Osteoblast (primary cell): ENCODE data around the gene GIMD1. TPM values are rescaled to one million over a fixed set of nuclear protein-coding genes. Genes with fewer than 3 reads are reported as not detected.

Source experiments
- DNase-seq: peaks from one replicate; pipeline ENCODE4 v3.0.0; 2011; ENCODE audit warnings: low spot score, mixed read lengths; ENCODE audit not compliant: insufficient read length; ENCODE audit errors: missing footprints
- H2AFZ ChIP-seq: 2 replicates; pipeline ENCODE4 v1.6.0; 2011; ENCODE audit warnings: mild to moderate bottlenecking, low read length
- H3K27ac ChIP-seq: 2 replicates; pipeline ENCODE4 v1.5.1; 2011; ENCODE audit warnings: mild to moderate bottlenecking, low read depth, low read length, moderate library complexity
- H3K27me3 ChIP-seq: 2 replicates; pipeline ENCODE4 v1.6.0; 2012; ENCODE audit warnings: mild to moderate bottlenecking, control low read depth, inconsistent platforms, low read length, moderate library complexity; ENCODE audit not compliant: insufficient read depth
- H3K36me3 ChIP-seq: 2 replicates; pipeline ENCODE4 v1.5.1; 2011; ENCODE audit warnings: mild to moderate bottlenecking, low read length, control low read depth, moderate library complexity; ENCODE audit not compliant: insufficient read depth
- H3K4me1 ChIP-seq: 2 replicates; pipeline ENCODE4 v1.5.1; 2011; ENCODE audit warnings: mild to moderate bottlenecking, low read length, control low read depth, moderate library complexity; ENCODE audit not compliant: insufficient read depth
- H3K4me2 ChIP-seq: 2 replicates; pipeline ENCODE4 v1.6.0; 2011; ENCODE audit warnings: mild to moderate bottlenecking, low read length; ENCODE audit not compliant: insufficient read depth
- H3K4me3 ChIP-seq: fragments of 200-600 bp; sonication (generic); 3 replicates; pipeline ENCODE4 v1.5.1; 2012; ENCODE audit warnings: mild to moderate bottlenecking, low read length, inconsistent platforms; ENCODE audit not compliant: insufficient read depth
- H3K79me2 ChIP-seq: 2 replicates; pipeline ENCODE4 v1.6.0; 2012; ENCODE audit warnings: mild to moderate bottlenecking, low read length, control low read depth, inconsistent platforms; ENCODE audit not compliant: insufficient read depth
- H3K9me3 ChIP-seq: 2 replicates; pipeline ENCODE4 v1.5.1; 2011; ENCODE audit warnings: low read depth, low read length, control low read depth
- H4K20me1 ChIP-seq: 2 replicates; pipeline ENCODE4 v1.6.0; 2012; ENCODE audit warnings: mild to moderate bottlenecking, low read length, control low read depth; ENCODE audit not compliant: insufficient read depth
- total RNA-seq: library from RNA; depleted of rRNA; stranded (reverse); fragments of >200 nt; gene quantifications from 2 replicates; pipeline ENCODE4 v1.2.3, GENCODE V29; 2012
- TF ChIP-seq, protein P1 (sequence below): IDR thresholded peaks from 2 replicates; pipeline ENCODE4 v1.5.1; 2011; ENCODE audit warnings: mild to moderate bottlenecking, low read depth, low read length, moderate library complexity; ENCODE audit errors: extremely low read depth

GIMD1 gene
- total RNA-seq, 1 donor, result not detected

DNA sequence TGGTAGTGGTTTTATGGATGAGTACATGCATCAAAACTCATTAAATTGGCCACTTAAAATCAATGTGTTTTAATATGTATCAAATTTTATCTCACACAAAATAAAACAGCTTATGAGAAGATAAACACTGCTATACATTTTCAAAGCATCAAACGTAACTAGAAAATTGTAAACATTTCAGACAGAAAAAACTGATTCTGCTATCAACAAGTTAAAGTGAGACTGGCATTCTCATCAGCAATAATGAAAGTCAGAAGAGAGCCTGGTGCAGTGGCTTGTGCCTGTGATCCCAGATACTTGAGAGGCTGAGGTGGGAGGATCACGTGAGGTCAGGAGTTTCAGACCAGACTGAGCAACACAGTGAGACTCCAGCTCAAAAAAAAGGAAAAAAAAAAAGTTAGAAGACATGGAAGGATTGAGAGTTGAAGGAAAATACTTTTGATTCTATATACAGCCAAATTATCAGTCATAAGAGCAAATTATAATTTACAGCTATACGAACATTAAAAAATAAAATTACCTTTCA lies 55.5 kb downstream of the GIMD1 start:
- H3K4me2 ChIP-seq, result peak overlapping the region; percentile 78
- TF ChIP-seq, protein P1, sequence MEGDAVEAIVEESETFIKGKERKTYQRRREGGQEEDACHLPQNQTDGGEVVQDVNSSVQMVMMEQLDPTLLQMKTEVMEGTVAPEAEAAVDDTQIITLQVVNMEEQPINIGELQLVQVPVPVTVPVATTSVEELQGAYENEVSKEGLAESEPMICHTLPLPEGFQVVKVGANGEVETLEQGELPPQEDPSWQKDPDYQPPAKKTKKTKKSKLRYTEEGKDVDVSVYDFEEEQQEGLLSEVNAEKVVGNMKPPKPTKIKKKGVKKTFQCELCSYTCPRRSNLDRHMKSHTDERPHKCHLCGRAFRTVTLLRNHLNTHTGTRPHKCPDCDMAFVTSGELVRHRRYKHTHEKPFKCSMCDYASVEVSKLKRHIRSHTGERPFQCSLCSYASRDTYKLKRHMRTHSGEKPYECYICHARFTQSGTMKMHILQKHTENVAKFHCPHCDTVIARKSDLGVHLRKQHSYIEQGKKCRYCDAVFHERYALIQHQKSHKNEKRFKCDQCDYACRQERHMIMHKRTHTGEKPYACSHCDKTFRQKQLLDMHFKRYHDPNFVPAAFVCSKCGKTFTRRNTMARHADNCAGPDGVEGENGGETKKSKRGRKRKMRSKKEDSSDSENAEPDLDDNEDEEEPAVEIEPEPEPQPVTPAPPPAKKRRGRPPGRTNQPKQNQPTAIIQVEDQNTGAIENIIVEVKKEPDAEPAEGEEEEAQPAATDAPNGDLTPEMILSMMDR, result no peak
- H3K9me3 ChIP-seq, result no peaks in the 10 kb centered on the region
- H3K27me3 ChIP-seq, result no peaks in the 10 kb centered on the region
- no peak for DNase-seq
- peaks cover 81% of the 10 kb centered on the region for H3K79me2 ChIP-seq
- no peak overlapping the region for H3K4me3 ChIP-seq
- H2AFZ ChIP-seq, result no peak overlapping the region
- peak overlapping the region; percentile 61 for H3K27ac ChIP-seq
- H3K4me1 ChIP-seq, result peaks cover 56% of the 10 kb centered on the region
- H3K36me3 ChIP-seq, result peaks cover 7% of the 10 kb centered on the region
- no peaks in the 10 kb centered on the region for H4K20me1 ChIP-seq

GRCh38 chr4:106312377-106312776 lies 56.2 kb downstream of the GIMD1 start:
- H3K4me3 ChIP-seq, result peak overlapping the region; percentile 43
- no peak for DNase-seq
- peaks cover 9% of the 10 kb centered on the region for H3K36me3 ChIP-seq
- TF ChIP-seq, protein P1, result no peak
- no peaks in the 10 kb centered on the region for H4K20me1 ChIP-seq
- peaks cover 74% of the 10 kb centered on the region for H3K79me2 ChIP-seq
- H3K27me3 ChIP-seq, result no peaks in the 10 kb centered on the region
- H2AFZ ChIP-seq, result no peak overlapping the region
- peaks cover 49% of the 10 kb centered on the region for H3K4me1 ChIP-seq
- peak overlapping the region; percentile 78 for H3K4me2 ChIP-seq
- H3K27ac ChIP-seq, result peak overlapping the region; percentile 61
- H3K9me3 ChIP-seq, result no peaks in the 10 kb centered on the region

Other genes with a start within 250 kb of the GIMD1 start
- gene TBCK, start 52.6 kb downstream of the GIMD1 start, total RNA-seq, result 65.1 and 68.8 TPM in 2 replicates
- 27.9 and 28.6 TPM in 2 replicates for gene AIMP1, start 52.2 kb downstream of the GIMD1 start, total RNA-seq